HG02852 (cell line): ENCODE data around the gene EPHA8.

Experiments used
- ATAC-seq: cut with Tn5 transposase; IDR thresholded peaks from one replicate; pipeline ENCODE4 v1.9.1; 2021; ENCODE audit warnings: mild to moderate bottlenecking, moderate library complexity; ENCODE audit not compliant: unreplicated experiment

EPHA8 gene

DNA sequence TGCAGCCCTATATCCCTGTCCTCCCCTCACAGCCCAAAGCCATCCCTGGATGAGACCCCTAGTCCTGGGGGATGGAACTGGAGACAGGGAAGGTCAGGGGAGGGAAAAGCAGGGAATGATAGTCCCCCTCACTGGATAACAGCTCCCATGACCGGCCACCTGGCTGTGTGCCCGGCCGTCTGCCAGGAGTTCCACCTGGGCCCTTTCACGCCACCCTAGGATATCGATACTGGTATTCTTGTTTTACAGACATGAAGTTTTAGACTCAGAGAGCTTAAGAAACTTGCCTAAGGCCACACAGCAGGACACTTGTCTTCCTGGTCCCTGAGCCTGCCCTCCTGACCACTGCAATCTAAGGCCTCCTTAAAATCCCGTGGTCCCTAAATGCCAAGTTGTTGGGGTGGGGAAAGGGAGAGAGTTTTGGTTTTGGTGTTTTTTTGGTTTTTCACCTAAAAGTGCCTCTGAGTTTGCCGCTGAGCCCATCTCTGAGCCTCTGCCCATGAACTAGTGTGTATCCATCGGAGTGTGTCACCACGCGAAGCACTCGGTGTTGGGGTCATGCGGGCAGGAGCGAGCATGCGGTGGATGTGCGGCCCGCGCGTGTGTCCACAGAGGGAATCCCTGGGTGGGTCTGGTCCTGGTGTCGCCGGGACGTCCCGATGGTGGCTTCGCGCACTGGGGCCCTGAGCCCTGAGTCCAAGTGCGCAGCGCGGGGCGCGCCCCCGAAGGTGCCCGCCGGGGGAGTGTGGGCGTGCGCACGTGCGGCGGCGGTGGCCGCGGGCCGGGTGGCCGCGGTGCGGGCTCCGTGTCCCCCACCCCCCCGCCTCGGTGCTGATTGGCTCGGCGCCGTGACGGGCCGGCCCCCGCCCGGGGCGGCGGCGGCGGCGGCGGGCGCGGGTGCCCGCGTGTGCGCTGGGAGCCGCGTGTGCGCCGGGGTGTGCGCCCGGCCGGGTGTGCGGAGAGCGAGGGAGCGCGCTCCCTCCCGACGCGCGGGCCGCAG lies at the start of gene EPHA8:
Gene EPHA8, plus strand, starts transcription at position 906 of the 1,000 bp plus-strand sequence. CDS start 147 bp downstream, outside the sequence.
- ATAC-seq = no peak

DNA sequence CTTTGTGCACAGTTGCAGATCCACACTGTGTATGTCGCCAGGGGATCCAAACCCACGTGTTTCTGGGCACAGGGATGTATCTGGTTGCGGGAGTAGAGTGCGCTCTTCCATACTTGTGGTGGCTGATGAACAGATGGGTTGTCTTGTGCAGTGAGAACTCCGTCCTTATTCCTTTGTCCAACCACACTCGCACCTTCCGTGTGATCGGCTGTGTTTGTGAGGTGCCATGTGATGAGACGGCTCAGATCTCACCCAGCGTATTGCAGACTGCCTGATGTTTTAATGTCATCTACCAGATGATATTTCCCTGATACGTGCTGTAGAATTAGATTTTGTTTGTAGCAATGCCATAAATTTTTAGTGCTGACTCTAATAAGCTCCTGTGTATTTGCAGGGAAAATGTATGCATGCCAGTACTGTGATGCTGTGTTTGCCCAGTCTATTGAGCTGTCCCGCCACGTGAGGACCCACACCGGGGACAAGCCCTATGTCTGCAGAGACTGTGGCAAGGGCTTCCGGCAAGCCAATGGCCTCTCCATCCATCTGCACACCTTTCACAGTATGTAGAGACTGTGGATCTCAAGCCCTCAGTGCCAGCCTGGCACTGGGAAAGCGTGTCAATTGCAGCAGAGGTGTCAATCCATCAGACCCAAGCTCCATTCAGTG lies 46.2 kb upstream of the EPHA8 start:
- no peak for ATAC-seq

DNA sequence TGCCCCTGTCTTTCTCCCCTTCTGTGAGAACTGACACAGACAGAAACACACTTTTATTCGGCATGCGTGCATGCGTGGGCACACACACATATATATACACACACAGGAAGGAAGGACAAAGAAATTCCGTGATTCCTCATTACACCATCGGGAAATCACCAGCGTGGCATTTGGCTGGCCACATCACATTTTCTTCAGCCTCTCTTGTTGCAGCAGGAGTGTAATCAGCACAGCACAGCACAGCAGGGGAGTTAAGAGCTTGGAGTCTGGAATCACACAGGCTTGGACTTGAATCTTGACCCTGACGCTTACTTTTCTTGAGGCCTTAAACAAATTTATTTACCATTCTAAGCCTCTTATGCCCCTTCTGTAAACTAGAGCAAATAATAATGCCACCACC lies 45.3 kb upstream of the EPHA8 start:
- no peak for ATAC-seq

DNA sequence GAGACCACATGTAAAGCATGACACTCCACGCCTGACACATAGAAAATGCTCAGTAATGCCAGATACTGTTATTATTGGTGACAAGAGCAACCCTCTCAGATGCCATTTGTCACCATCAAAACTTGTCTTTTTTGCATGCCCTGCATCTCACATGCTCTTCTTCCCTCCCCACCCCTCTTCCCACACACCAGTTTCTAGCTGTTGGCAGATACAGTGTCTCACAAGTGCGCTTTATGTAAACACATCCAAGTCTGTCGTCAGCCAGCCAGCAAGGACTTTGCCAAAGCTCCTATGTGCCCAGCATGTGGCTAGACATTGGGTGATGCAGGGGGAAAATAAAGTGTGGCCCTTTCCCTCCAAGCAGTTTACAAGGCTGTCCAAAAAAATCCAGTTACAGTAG lies 44.9 kb upstream of the EPHA8 start:
- no peak for ATAC-seq

DNA sequence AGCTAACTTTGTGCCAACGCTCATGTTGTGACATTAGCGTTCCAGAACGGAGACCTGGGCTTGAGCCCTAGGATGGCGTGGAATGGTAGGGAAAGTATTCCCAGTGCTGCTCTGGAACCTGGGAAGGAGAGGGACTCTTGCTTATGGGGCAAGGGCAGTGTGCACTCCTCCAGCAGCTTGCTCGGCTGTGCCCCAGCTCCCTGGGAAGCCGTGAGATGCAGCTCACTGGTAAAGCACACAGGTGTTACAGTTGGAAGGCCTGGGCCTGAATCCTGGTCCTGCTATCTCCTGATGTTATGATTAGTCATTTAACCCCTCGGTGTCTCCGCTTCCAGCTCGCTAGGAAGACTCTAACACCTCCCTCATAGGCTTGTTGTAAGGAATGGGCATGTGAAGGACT lies 42.4 kb upstream of the EPHA8 start:
- no peak for ATAC-seq

DNA sequence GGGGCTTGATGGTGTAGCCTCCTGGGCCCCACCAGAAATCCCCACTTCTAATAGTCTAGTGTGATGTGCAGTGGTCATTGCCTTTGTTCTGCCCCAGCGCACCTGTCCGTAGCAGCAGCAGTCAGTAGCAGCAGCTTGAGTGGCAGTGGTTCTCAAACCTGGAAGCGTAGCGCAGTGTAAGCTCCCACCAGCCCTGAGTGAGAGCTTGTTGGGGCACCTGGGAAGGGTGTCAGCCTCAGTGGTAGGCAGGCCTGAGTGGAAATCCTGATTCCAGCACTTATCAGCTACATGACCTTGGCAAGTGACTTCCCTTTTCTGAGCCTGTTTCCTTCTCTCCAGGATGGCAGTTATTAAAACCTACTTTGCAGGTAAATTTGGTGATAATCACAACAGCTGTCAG lies 41.6 kb upstream of the EPHA8 start:
- ATAC-seq = no peak

DNA sequence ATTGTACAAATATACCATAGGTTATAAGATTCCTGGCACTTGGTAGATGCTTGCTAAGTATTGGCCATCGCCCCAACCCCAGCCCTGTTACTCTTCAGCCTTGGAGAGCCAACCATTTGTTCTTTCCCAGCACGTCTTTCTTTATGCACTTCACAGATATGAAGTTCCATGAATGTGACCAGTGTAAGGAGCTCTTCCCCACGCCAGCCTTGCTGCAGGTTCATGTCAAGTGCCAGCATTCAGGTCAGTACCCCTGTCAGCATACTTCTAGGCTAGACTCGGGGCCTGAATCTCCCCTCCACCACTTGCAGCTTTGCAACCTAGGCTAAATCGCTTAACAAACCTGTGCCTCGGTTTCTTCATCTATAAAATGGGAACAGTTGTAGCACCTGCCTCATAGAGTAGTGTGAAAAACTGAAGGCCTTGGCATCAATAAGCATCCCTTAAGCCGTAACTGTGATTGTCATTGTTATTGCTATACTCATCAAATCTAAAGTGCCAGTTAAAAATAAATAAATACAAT lies 41.0 kb upstream of the EPHA8 start:
- ATAC-seq = no peak

DNA sequence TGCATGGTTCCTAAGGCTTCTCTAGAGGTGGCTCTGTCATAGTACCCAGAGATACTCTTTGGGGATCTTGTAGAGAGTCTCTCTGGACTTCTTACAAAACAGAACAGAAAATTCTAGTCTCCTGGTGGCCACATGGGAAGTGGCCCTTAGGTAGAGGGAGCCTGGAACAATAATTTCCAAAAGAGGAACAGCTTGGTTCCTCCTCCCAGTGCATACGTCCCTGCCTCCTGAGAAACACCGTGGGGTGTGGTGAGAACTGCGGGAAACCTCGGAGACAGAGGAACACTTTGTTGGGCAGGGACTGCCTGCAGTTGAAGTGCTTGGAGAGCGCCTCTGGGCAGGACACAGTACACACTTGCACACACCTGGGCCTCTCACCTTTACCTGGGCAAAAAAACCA lies 38.8 kb upstream of the EPHA8 start:
- ATAC-seq = no peak

DNA sequence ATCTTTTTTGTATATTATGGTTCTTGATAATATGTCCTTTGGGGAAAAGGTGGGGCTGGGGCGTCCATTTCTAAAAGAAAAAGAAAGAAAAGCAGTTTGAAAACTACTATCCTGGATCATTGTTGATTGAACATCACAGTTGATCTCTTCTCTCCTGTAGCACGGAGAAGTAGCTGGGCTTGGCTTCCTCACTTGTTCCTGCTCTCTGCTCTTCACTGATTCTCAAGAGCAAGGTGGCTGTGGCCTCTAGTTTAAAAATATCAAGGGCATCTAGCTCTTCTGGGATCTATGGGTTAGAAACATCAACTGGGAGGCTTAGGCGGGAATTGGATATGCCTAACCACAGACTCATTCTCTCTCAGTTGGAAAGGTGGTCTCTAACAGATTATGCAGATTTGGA lies 38.1 kb upstream of the EPHA8 start:
- no peak for ATAC-seq

DNA sequence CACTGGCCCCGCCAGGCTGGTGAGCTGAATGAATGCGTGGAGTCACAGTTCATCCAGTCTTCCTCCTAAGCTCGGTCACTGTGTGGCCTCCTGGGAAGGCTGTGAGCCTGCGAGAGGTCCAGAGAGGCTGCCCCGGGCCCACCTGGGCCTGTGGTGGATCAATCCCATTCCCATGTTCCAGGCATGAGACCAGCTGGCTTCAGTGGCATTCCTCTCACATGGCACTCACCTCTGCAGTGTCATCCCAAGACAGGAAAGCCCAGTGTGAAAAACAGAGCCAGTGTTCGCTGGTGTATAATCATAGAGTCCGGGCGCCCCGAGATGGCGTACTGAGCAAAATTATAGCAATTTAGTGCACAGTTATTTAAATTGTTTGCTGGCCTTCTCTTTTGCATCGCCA lies 37.6 kb upstream of the EPHA8 start:
- no peak for ATAC-seq

DNA sequence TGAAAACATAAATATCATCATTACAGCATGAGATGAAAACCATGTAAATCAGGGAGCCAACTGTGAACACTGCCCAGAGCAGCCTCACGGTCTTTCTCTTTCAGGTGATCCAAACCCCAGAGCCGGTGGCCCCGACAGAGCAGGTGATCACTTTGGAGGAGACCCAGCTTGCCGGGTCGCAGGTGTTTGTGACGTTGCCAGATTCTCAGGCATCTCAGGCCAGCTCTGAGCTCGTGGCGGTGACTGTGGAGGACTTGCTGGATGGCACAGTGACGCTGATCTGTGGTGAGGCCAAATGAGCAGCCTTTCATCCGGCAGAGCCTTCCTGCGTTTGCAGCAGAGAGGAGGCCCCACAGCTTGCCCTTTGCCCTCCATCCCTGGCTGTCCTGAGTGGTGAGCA lies 37.2 kb upstream of the EPHA8 start:
- ATAC-seq = no peak

DNA sequence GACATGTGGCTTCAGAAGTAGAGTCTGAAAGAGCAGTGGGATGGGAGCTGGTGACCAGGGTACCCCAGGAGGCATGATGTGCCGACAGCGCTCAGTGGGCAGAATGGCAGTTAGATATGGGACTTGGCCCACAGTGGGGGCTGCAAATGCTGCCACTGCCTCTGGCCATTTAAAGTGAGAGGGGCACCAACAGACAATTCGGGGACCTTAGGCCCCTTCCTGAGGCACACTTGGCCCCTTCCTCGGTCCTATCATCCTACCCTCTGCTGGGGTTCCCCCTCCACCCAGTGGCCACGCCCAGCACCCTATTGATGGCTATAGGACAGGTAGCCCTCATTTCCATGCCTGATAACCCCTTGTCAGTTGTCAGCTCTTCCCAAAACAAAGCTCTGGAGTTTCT lies 36.6 kb upstream of the EPHA8 start:
- no peak for ATAC-seq

DNA sequence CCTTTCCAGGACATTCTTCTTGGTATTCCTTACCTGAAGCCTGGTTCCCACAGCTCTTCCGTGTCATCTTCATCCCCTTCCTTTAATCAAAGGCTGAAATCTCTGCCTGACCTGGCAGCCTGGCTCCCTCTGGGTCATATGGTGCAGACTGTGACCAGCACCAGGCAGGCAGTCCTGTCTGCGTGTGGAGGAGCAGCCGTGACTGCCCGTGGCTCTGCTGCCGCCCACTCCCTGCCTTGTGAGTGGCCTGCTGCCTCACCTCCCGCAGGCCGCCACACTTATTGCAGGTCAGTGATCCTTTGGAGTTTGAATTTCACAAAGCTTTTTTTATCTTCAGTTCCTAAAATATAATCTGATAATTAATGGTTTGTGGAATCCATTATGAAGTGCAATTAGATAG lies 36.2 kb upstream of the EPHA8 start:
- ATAC-seq = no peak

DNA sequence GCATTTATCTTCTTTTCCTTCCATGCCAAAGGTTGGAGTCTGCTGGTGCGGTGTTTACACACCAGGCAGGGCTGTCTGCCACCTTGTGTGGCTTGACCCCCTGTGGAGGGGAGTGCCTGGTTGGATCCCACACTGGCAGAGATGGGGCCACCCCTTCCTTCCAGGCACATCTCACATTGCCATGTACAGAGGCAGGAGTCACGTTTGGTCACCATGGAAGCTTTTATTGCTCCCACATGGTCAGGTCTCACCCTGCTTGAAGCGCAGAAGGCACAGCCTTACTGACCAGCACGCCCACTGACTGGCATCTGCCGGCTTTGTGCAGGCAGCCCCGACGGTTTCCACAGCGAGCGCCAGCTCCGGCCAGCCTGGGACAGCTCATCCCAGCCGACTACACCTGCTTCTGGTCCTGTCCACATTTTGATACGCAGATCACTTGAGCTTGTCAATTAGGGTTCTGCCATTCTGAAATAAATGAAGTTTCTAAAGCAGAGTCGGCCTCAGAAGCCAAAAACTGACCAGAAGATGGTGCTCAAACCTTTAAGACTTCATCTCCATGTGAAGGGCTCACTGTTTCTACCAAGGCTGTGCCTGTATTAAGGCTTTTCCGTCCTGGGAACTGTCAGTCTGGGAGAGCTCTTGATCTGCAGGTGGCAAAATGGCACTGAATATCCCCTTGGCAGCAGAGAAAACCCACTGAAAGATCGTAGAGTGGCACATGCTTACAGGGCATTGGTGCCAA lies 35.6 kb upstream of the EPHA8 start:
- no peak for ATAC-seq

DNA sequence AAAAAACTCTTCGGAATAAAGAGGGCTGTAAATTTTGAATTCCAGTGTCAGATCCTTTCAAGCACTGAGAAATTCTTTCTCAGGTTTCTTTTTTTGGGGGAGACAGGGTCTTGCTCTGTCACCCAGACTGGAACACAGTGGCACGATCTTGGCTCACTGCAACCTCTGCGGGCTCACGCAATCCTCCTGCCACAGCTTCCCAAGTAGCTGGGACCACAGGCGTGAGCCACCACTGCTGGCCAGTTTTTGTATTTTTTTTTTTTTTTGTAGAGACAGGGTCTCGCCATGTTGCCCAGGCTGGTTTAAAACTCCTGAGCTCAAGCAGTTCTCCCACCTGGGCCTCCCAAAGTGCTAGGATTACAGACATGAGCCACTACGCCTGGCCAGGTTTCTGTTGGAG lies 34.8 kb upstream of the EPHA8 start:
- ATAC-seq = no peak

DNA sequence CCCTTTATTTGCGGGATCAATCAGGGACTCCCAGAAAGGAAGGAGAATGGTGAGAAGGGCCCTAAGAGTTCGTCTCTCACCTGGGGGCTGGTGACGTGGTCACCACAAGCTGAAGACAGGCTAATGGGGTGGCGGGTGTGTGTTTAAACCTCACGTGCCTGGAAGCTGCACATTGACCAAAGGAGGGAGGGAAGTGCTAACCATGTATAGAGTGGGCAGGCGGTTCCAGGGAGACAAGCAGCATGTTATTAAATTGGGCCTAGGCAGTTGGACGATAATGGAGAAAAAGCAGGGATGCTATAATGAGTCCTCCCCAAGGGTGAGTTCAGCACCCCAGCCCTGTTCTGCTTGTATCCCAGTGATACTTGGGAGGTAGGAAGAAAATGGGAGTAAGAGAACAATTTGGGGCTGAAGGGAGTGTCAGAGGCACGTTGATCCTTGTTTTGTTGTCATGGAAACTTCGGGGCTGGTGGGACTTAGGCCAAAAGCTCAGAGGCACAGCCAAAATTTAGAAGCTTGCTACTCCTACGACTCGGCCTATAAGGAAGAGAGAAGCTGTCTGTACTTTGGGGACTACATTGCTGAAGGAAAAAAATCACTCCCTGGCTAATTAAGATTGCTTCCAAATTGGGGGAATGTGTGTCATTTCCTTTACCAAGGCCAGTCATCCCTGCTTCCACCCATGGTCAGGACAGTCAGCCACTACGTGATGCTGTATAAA lies 33.2 kb upstream of the EPHA8 start:
- no peak for ATAC-seq

DNA sequence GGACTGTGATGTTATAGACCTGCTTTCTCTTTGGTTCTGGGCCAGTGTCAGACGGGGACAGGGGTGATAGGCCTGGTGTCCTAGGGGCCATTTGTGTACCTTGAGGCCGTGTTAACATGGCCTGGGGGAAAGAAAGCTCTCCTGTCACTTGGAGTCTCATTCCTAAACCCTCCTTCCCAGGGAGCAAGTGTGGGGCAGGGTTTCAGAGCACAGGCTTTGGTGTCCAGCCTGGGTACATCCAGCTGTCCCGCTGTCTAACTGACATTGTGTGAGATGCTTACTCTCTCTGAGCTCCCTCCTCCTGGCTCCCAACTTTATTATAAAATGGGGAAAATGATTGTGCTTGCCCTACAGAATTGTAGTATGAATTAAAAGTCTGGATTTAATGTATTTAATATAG lies 32.6 kb upstream of the EPHA8 start:
- no peak for ATAC-seq

DNA sequence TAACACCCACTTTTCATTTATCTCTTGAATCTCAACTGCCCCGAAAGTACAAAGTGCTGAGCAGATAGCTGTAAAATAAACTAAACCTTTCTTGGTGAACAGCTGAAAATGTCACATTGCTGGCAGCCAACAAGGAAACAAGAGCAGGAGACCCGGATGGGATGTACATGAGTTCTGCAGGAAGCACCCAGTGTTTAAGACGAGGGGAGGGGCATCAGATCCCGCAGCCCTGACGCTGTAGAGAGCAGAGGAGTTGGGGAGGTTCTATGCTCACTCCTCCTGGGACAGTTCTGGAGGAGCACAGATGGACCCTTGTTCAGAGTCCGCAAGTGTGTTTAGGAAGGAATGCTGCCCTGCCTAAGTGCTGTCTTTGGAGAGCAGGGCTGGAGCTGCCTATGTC lies 32.0 kb upstream of the EPHA8 start:
- no peak for ATAC-seq

DNA sequence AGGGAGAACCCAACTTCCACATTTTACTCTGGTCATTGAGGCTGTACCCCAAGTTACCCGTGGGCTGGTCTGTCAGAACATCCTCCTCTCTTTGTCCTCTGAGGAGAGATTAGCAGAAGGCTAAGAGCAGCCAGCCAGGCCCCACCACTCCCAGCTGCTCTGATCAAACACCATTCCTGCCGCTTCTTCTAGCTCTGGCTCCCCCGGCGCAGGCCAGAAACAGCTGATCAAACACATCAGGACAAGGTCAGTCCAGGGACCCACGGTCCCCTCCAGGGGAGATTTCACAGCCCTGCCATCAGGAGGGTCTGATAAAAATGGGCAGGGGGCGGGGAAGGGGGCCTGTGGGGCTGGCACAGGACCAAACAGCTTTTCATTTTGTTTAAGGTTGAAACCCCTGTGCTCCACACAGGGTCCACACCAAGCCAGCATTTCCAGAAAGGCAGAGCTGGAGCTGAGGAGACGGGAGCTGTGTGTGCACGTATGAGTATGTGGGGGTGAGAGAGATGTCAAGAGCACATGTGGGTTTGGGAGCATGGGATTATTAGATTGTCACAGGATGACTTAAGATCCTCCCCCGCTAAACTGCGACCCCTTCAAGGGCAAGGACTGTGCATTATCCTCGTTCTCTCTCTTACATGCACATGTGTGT lies 29.9 kb upstream of the EPHA8 start:
- no peak for ATAC-seq

DNA sequence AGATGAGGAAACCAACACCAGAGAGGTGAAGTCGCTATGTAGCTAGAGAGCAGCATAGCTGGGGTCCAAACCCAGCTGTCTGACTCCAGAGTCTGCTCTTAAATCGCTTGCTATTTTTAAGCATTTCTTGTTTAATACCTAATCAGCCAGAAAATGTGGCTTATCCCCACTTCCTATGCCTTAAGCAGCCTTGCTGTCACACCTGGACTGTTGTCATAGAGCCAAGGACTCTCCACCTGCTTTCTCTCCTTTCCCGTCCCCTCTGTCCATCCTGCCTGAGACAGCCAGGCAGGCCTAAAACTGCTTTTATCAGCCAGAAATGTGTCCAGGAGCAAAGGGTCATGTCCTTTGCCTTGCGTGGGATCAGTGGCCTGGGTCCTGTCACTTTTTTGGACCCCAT lies 28.3 kb upstream of the EPHA8 start:
- no peak for ATAC-seq
